HG02759 (cell line): ENCODE results near the gene BMPR1B.

ENCODE experiments used
- ATAC-seq: cut with Tn5 transposase; IDR thresholded peaks from one replicate; pipeline ENCODE4 v1.9.1; 2021; ENCODE audit warnings: mild to moderate bottlenecking, moderate library complexity; ENCODE audit not compliant: unreplicated experiment

BMPR1B gene

GRCh38 chr4:95178938-95179337 lies 421.2 kb downstream of the BMPR1B start:
- ATAC-seq: no peak

GRCh38 chr4:95180531-95181242 lies 422.9 kb downstream of the BMPR1B start:
- no peak for ATAC-seq

GRCh38 chr4:95181243-95181995 lies 423.7 kb downstream of the BMPR1B start:
- no peak for ATAC-seq

- no peak for ATAC-seq
Measured at GRCh38 chr4:95181996-95182306, 424.2 kb downstream of the BMPR1B start.

- ATAC-seq: no peak
Measured at GRCh38 chr4:95183656-95184408, 426.1 kb downstream of the BMPR1B start.

- no peak for ATAC-seq
Measured at GRCh38 chr4:95186666-95187065, 428.9 kb downstream of the BMPR1B start.

- no peak for ATAC-seq
Measured at GRCh38 chr4:95188701-95189370, 431.1 kb downstream of the BMPR1B start.

- ATAC-seq: no peak
Measured at GRCh38 chr4:95190751-95191436, 433.1 kb downstream of the BMPR1B start.

- no peak for ATAC-seq
Measured at GRCh38 chr4:95191537-95191936, 433.8 kb downstream of the BMPR1B start.

- no peak for ATAC-seq
Measured at GRCh38 chr4:95193391-95194224, 435.9 kb downstream of the BMPR1B start.

GRCh38 chr4:95197353-95197752 lies 439.6 kb downstream of the BMPR1B start:
- ATAC-seq: no peak

GRCh38 chr4:95198961-95199360 lies 441.2 kb downstream of the BMPR1B start:
- no peak for ATAC-seq

- ATAC-seq: no peak
Measured at GRCh38 chr4:95204267-95204844, 446.6 kb downstream of the BMPR1B start.

- no peak for ATAC-seq
Measured at GRCh38 chr4:95204873-95205272, 447.1 kb downstream of the BMPR1B start.
